Esophagus muscularis mucosa (tissue), 3 donors: ENCODE measurements around the gene CAPSL.

Source experiments
- POLR2A ChIP-seq: fragments of 450-650 bp; IDR thresholded peaks from one replicate; pipeline ENCODE4 v1.6.1; 2017; ENCODE audit warnings: antibody characterized with exemption, moderate library complexity, mild to moderate bottlenecking, low read depth
- TF ChIP-seq, protein P1 (sequence below), 3 experiments: fragments of 200-600 bp in 2 of 3; fragments of 450-650 bp in 1 of 3; sonication (generic) in 2 of 3; IDR thresholded peaks; one replicate each; pipeline ENCODE4 v1.5.1; 2017 to 2019; ENCODE audit warnings: antibody characterized with exemption in 3 of 3, mild to moderate bottlenecking in 2 of 3, moderate library complexity in 1 of 3

DNA sequence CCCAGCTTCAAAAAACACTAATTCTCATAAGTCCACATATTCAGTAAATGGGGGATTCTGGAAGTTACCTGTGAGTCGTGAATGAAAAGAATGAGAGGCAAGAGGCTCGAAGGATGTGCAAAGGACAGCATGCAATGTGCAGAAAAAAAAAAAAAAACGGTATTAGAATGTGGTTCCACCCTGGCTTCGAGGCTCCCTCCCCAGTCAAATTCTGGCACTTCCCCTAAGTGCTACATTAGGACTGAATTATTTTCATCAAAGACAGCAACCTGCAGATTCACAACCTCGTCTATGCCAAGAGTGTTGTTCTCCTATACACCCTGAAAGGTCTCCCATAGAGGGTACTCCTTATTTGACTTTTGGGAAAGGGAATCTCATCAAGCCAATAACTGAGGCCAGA, 16.5 kb downstream of the CAPSL start:
- TF ChIP-seq POLR2A = no peak
- TF ChIP-seq, protein P1, sequence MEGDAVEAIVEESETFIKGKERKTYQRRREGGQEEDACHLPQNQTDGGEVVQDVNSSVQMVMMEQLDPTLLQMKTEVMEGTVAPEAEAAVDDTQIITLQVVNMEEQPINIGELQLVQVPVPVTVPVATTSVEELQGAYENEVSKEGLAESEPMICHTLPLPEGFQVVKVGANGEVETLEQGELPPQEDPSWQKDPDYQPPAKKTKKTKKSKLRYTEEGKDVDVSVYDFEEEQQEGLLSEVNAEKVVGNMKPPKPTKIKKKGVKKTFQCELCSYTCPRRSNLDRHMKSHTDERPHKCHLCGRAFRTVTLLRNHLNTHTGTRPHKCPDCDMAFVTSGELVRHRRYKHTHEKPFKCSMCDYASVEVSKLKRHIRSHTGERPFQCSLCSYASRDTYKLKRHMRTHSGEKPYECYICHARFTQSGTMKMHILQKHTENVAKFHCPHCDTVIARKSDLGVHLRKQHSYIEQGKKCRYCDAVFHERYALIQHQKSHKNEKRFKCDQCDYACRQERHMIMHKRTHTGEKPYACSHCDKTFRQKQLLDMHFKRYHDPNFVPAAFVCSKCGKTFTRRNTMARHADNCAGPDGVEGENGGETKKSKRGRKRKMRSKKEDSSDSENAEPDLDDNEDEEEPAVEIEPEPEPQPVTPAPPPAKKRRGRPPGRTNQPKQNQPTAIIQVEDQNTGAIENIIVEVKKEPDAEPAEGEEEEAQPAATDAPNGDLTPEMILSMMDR (IDR thresholded peaks at IDR 0.05) = no peak
